IMR-90 (cell line): ENCODE measurements around the gene FSIP1. TPM values are rescaled to one million over a fixed set of nuclear protein-coding genes. Genes with fewer than 3 reads are reported as not detected.
A peak's percentile ranks its signal among the peaks of the same experiment; 100 is the strongest.

Source experiments
- ATAC-seq: fragments of 200-7000 bp; cut with Tn5 transposase; 2 replicates; pipeline ENCODE4 v1.9.1; 2020; ENCODE audit warnings: low read depth, mild to moderate bottlenecking, moderate library complexity
- BruUV-seq: library from RNA; stranded (reverse); fragments of 400-500 nt; replicated peaks from 2 replicates; lab custom pipeline; 2021; lab: Mats Ljungman, UMichigan
- CTCF ChIA-PET: fragments of 300-600 bp; formaldehyde crosslinking; extraction: SDS; loops from one replicate; lab custom pipeline; 2021; ENCODE audit warnings: antibody characterized with exemption; lab: Yijun Ruan, JAX
- POLR2A ChIA-PET: fragments of 300-600 bp; sonication (Branson Sonifier 250); formaldehyde crosslinking; loops from one replicate; lab custom pipeline; 2022; ENCODE audit warnings: antibody characterized with exemption; ENCODE audit not compliant: unreplicated experiment; lab: Charles Lee
- DNase-seq: peaks from one replicate; pipeline ENCODE4 v3.0.0; 2013
- H2AFZ ChIP-seq: replicated peaks from 2 replicates; pipeline ENCODE3; 2013; ENCODE audit warnings: low read length, mild to moderate bottlenecking; ENCODE audit not compliant: poor library complexity
- H2AK5ac ChIP-seq: 2 replicates; pipeline ENCODE4 v1.6.1; 2013; ENCODE audit warnings: low read depth, low read length, inconsistent platforms
- H2AK9ac ChIP-seq: replicated peaks from 2 replicates; pipeline ENCODE3; 2013; ENCODE audit warnings: mild to moderate bottlenecking, low read depth, low read length, moderate library complexity; ENCODE audit not compliant: poor library complexity
- H2BK120ac ChIP-seq: 2 replicates; pipeline ENCODE4 v1.6.1; 2013; ENCODE audit warnings: low read depth, low read length, inconsistent platforms
- H2BK15ac ChIP-seq: 3 replicates; pipeline ENCODE4 v1.6.1; 2013; ENCODE audit warnings: low read depth, low read length, inconsistent platforms
- H2BK20ac ChIP-seq: 2 replicates; pipeline ENCODE4 v1.6.1; 2013; ENCODE audit warnings: low read depth, mild to moderate bottlenecking, inconsistent platforms, low read length, moderate library complexity
- H2BK5ac ChIP-seq: 2 replicates; pipeline ENCODE4 v1.6.1; 2013; ENCODE audit warnings: mild to moderate bottlenecking, low read depth, low read length, inconsistent platforms; ENCODE audit not compliant: poor library complexity, severe bottlenecking
- H3K14ac ChIP-seq: replicated peaks from 2 replicates; pipeline ENCODE4 v1.6.1; 2013; ENCODE audit warnings: low read depth, low read length, inconsistent platforms
- H3K18ac ChIP-seq: 2 replicates; pipeline ENCODE4 v1.6.1; 2013; ENCODE audit warnings: low read depth, low read length, control low read depth
- H3K23ac ChIP-seq: 2 replicates; pipeline ENCODE4 v1.6.1; 2013; ENCODE audit warnings: low read depth, low read length, inconsistent platforms
- H3K27ac ChIP-seq: 2 replicates; pipeline ENCODE4 v1.5.1; 2013; ENCODE audit warnings: mild to moderate bottlenecking, control low read depth, low read length; ENCODE audit not compliant: insufficient read depth
- H3K27me3 ChIP-seq: 2 replicates; pipeline ENCODE4 v1.6.1; 2013; ENCODE audit warnings: low read length; ENCODE audit not compliant: control insufficient read depth, insufficient read depth
- H3K36me3 ChIP-seq: 2 replicates; pipeline ENCODE4 v1.6.1; 2013; ENCODE audit warnings: low read length, mixed read lengths; ENCODE audit not compliant: control insufficient read depth, insufficient read depth
- H3K4ac ChIP-seq: 2 replicates; pipeline ENCODE4 v1.6.1; 2013; ENCODE audit warnings: low read depth, low read length, inconsistent platforms
- H3K4me1 ChIP-seq: 2 replicates; pipeline ENCODE4 v1.6.1; 2013; ENCODE audit warnings: low read length, mixed read lengths; ENCODE audit not compliant: control insufficient read depth, insufficient read depth
- H3K4me2 ChIP-seq: 2 replicates; pipeline ENCODE4 v1.6.1; 2013; ENCODE audit warnings: low read depth, mild to moderate bottlenecking, control low read depth, low read length, moderate library complexity
- H3K4me3 ChIP-seq: 2 replicates; pipeline ENCODE4 v1.5.1; 2013; ENCODE audit warnings: low read depth, mild to moderate bottlenecking, control low read depth, low read length, moderate library complexity; ENCODE audit not compliant: insufficient read depth
- H3K56ac ChIP-seq: 2 replicates; pipeline ENCODE4 v1.6.1; 2013; ENCODE audit warnings: low read length, inconsistent platforms; ENCODE audit not compliant: insufficient read depth; ENCODE audit errors: extremely low read depth
- H3K79me1 ChIP-seq, 2 experiments: 2 replicates each; pipeline ENCODE4 v1.6.1; 2013; ENCODE audit warnings: low read length in 2 of 2, inconsistent platforms in 1 of 2, low read depth in 1 of 2
- H3K9ac ChIP-seq: 2 replicates; pipeline ENCODE4 v1.6.1; 2013; ENCODE audit warnings: low read depth, low read length, control low read depth
- H3K9me1 ChIP-seq: 2 replicates; pipeline ENCODE4 v1.6.1; 2013; ENCODE audit warnings: low read length, inconsistent platforms; ENCODE audit not compliant: insufficient read depth
- H3K9me3 ChIP-seq: 2 replicates; pipeline ENCODE4 v1.6.1; 2013; ENCODE audit warnings: low read length; ENCODE audit not compliant: control insufficient read depth, insufficient read depth
- H4K20me1 ChIP-seq: 2 replicates; pipeline ENCODE4 v1.6.1; 2013; ENCODE audit warnings: low read length, inconsistent platforms; ENCODE audit not compliant: insufficient read depth
- H4K5ac ChIP-seq: 2 replicates; pipeline ENCODE4 v1.6.1; 2013; ENCODE audit warnings: mild to moderate bottlenecking, low read depth, low read length, control low read depth
- H4K8ac ChIP-seq, 2 experiments: 2 replicates each; pipeline ENCODE4 v1.6.1; 2013; ENCODE audit warnings: low read depth in 2 of 2, low read length in 2 of 2, control low read depth in 1 of 2, inconsistent platforms in 1 of 2
- H4K91ac ChIP-seq: 2 replicates; pipeline ENCODE4 v1.6.1; 2013; ENCODE audit warnings: low read depth, low read length, inconsistent platforms; ENCODE audit not compliant: insufficient read depth
- BHLHE40 ChIP-seq: fragments of 150-350 bp; IDR thresholded peaks from 2 replicates; pipeline ENCODE4 v1.6.1; 2016; ENCODE audit warnings: mild to moderate bottlenecking, low read depth, low read length
- CEBPB ChIP-seq: IDR thresholded peaks from 2 replicates; pipeline ENCODE4 v1.6.1; 2012; ENCODE audit warnings: low read depth, low read length, improper control_type of control experiment
- CHD1 ChIP-seq: IDR thresholded peaks from 2 replicates; pipeline ENCODE4 v1.6.1; 2012; ENCODE audit warnings: low read depth, low read length, improper control_type of control experiment
- CTCF ChIP-seq: conservative IDR thresholded peaks from 2 replicates; pipeline ENCODE4 v1.5.1; 2012; ENCODE audit warnings: mild to moderate bottlenecking, low read depth, low read length, improper control_type of control experiment
- ELK1 ChIP-seq: fragments of 150-350 bp; IDR thresholded peaks from 2 replicates; pipeline ENCODE4 v1.6.1; 2016; ENCODE audit warnings: low read depth, mild to moderate bottlenecking, low read length, moderate library complexity, borderline replicate concordance
- FOS ChIP-seq: fragments of 150-350 bp; IDR thresholded peaks from 2 replicates; pipeline ENCODE4 v1.6.1; 2016; ENCODE audit warnings: low read depth, low read length
- MAFK ChIP-seq: IDR thresholded peaks from 2 replicates; pipeline ENCODE4 v1.6.1; 2012; ENCODE audit warnings: low read depth, low read length, improper control_type of control experiment
- MAZ ChIP-seq: IDR thresholded peaks from 2 replicates; pipeline ENCODE4 v1.6.1; 2012; ENCODE audit warnings: low read depth, mild to moderate bottlenecking, low read length, improper control_type of control experiment, moderate library complexity, borderline replicate concordance
- MXI1 ChIP-seq: IDR thresholded peaks from 2 replicates; pipeline ENCODE4 v1.6.1; 2012; ENCODE audit warnings: low read depth, mild to moderate bottlenecking, low read length, moderate library complexity, borderline replicate concordance
- NFE2L2 ChIP-seq: fragments of 150-350 bp; IDR thresholded peaks from 2 replicates; pipeline ENCODE4 v1.6.1; 2016; ENCODE audit warnings: low read depth, mild to moderate bottlenecking, low read length
- POLR2A ChIP-seq: IDR thresholded peaks from 2 replicates; pipeline ENCODE4 v1.6.1; 2012; ENCODE audit warnings: mild to moderate bottlenecking, low read depth, low read length
- RAD21 ChIP-seq: IDR thresholded peaks from 2 replicates; pipeline ENCODE4 v1.6.1; 2012; ENCODE audit warnings: low read length, improper control_type of control experiment
- RCOR1 ChIP-seq: IDR thresholded peaks from 2 replicates; pipeline ENCODE4 v1.6.1; 2012; ENCODE audit warnings: mild to moderate bottlenecking, low read length, improper control_type of control experiment; ENCODE audit not compliant: insufficient replicate concordance
- RFX5 ChIP-seq: IDR thresholded peaks from 2 replicates; pipeline ENCODE4 v1.8.0; 2012; ENCODE audit warnings: low read depth, mild to moderate bottlenecking, low read length, moderate library complexity
- SMC3 ChIP-seq: fragments of 150-350 bp; IDR thresholded peaks from 2 replicates; pipeline ENCODE4 v1.6.1; 2016; ENCODE audit warnings: low read depth, mild to moderate bottlenecking, antibody characterized with exemption, low read length, moderate library complexity
- USF2 ChIP-seq: fragments of 150-350 bp; IDR thresholded peaks from 2 replicates; pipeline ENCODE4 v1.6.1; 2017; ENCODE audit warnings: mild to moderate bottlenecking, antibody characterized with exemption, low read length, low read depth
- WGBS, 2 experiments: methylation state at CpG; one replicate each; pipeline versions ENCODE4 v1.1.5 to v1.1.7; 2013; ENCODE audit warnings: missing lambda C conversion rate in 2 of 2; ENCODE audit not compliant: insufficient read length in 1 of 2; ENCODE audit errors: extremely low coverage in 2 of 2; 5-methylcytosine and 5-hydroxymethylcytosine counted together
- dilution Hi-C: fragments of 300-500 bp; cut with HindIII; formaldehyde crosslinking; loops from one replicate; pipeline ENCODE4 v1.14.3; 2018; ENCODE audit warnings: low sequenced_read_pairs; ENCODE audit not compliant: unreplicated experiment
- in situ Hi-C: fragments of 300-500 bp; cut with MboI; formaldehyde crosslinking; loops from 3 replicates; pipeline ENCODE4 v1.14.3; 2019; ENCODE audit warnings: low sequenced_read_pairs, inconsistent platforms, mixed read lengths
- intact Hi-C: fragments of 100-400 bp; cut with micrococcal nuclease; formaldehyde crosslinking; loops from 2 replicates; pipeline ENCODE4 v1.10.0; 2022
- polyA plus RNA-seq, 3 experiments: library from polyadenylated mRNA; depleted of rRNA; stranded (reverse); fragments of >200 nt; gene quantifications; 2 replicates each; pipeline ENCODE4 v1.2.3, GENCODE V29; 2012; ENCODE audit warnings: low replicate concordance in 1 of 3
- total RNA-seq: library from RNA; depleted of rRNA; stranded (reverse); fragments of >200 nt; gene quantifications from 2 replicates; pipeline ENCODE4 v1.2.3, GENCODE V29; 2012

Gene FSIP1
- total and polyA plus RNA-seq, 2 of the 4 experiments (the other 2 are of a cell fraction): 0.10 to 0.18 TPM

GRCh38 chr15:39797407-39797806 is 14.8 kb upstream of the FSIP1 start:
- H2BK15ac ChIP-seq: no peak overlapping the region
- no peak for TF ChIP-seq BHLHE40
- no peak for TF ChIP-seq RAD21
- TF ChIP-seq USF2: no peak
- no peak for TF ChIP-seq POLR2A
- TF ChIP-seq MAZ: no peak
- no peak for TF ChIP-seq ELK1
- TF ChIP-seq CTCF: no peak
- TF ChIP-seq SMC3: no peak
- no peak for TF ChIP-seq MAFK
- no peak for TF ChIP-seq RCOR1
- no peak for TF ChIP-seq MXI1
- TF ChIP-seq FOS: no peak
- TF ChIP-seq CEBPB: no peak
- TF ChIP-seq NFE2L2: no peak
- no peak for TF ChIP-seq CHD1
- TF ChIP-seq RFX5: no peak
- H3K4me3 ChIP-seq: no peak overlapping the region
- no peak overlapping the region for H3K23ac ChIP-seq
- POLR2A ChIA-PET: interaction anchor here (0.6 kb wide), 1 partner anchor 90 kb away, joined by 4 read pairs; no protein-coding TSS in a partner anchor
- H3K36me3 ChIP-seq: peaks cover 26% of the 10 kb centered on the region
- no peak overlapping the region for H3K4me2 ChIP-seq
- H4K8ac ChIP-seq: no peak overlapping the region
- H3K9me3 ChIP-seq: no peaks in the 10 kb centered on the region
- H2AFZ ChIP-seq: no peak overlapping the region
- H3K27ac ChIP-seq: no peak overlapping the region
- peaks cover 36 to 71% of the 10 kb centered on the region in 2 experiments for H3K79me1 ChIP-seq
- no peak overlapping the region for H2AK5ac ChIP-seq
- BruUV-seq: no TSS peak
- H3K4me1 ChIP-seq: peaks cover 3% of the 10 kb centered on the region
- intact Hi-C loops: no loop called here
- H4K5ac ChIP-seq: no peak overlapping the region
- no peak overlapping the region for H3K14ac ChIP-seq
- H3K4ac ChIP-seq: no peak overlapping the region
- peak; percentile 22 for DNase-seq
- no peaks in the 10 kb centered on the region for H3K27me3 ChIP-seq
- 90% methylated on average over 3 of the region's 6 CpGs; no CpG with 5 or more reads in 1 of the 2 experiments for WGBS, 2 experiments
- CTCF ChIA-PET: interaction anchor here (0.7 kb wide), 1 partner anchor 25 kb away, joined by 4 read pairs; no protein-coding TSS in a partner anchor
- no peak overlapping the region for H3K9ac ChIP-seq
- no peak overlapping the region for H2AK9ac ChIP-seq
- no peak overlapping the region for H2BK120ac ChIP-seq
- no peak overlapping the region for H4K91ac ChIP-seq
- H3K9me1 ChIP-seq: peaks cover 47% of the 10 kb centered on the region
- H4K20me1 ChIP-seq: peaks cover 12% of the 10 kb centered on the region; the same call in 1 of the 2 replicates
- dilution Hi-C loops: no loop called here
- ATAC-seq: no peak
- no peak overlapping the region for H2BK20ac ChIP-seq
- in situ Hi-C loops: no loop called here
- no peak overlapping the region for H2BK5ac ChIP-seq
- H3K18ac ChIP-seq: no peak overlapping the region
- H3K56ac ChIP-seq: no peak overlapping the region
